Activated CD8-positive, alpha-beta memory T cell treated with anti-CD3 and anti-CD28 coated beads, Interleukin-2, amount 50 U/mL, for 4 hours (primary cell): ENCODE data around the gene NOX3.
"Not testable (repeated sequence)": the region's sequence is repeated elsewhere in the genome, so short reads cannot be mapped to it uniquely, and the experiment has no call there.

ENCODE experiments used
- DNase-seq: peaks from one replicate; pipeline ENCODE4 v3.0.0-alpha.2; 2020

Gene NOX3

GRCh38 chr6:155398221-155398620 is 57.4 kb downstream of the NOX3 start:
- DNase-seq, result no peak

GRCh38 chr6:155397172-155397705 is 58.4 kb downstream of the NOX3 start:
- no peak for DNase-seq

GRCh38 chr6:155396605-155397004 is 59.0 kb downstream of the NOX3 start:
- no peak for DNase-seq

DNA sequence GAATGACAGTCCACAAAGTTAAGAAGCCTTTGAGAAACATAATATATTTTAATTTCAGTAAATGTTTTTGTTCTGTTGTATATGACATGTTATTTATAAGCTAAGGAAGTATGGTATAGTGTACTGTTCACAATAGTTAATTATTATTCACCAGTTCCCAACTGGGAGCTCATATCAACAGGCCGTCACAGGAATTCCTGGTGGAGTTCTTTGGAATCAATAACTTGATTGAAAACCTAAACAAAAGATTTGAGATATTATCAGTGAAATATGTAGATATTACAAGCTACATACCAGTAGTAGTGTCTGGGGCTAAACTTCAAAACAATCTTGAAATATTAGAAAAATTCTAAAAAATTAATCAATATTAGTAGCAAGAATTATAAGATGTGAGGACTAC is 60.3 kb downstream of the NOX3 start:
- DNase-seq, result no peak

DNA sequence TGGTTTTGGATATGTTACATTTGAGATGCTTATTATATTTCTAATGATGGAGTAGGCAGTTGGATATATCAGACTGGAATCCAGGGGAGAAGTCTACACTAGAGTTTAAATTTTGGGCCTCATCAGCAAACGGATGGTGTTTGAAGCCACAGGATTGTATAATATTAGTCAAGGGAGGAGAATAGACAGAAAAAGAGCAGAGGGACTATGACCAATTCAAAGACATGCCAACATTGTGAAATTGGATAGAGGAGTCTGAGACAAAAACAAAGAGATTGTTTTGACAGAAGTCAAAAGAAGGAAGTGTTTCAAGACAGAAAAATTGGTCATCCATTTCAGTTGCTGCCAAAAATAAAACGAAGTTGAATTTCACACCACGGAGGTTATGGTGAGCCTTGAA is 66.5 kb downstream of the NOX3 start:
- DNase-seq, result no peak

- no peak for DNase-seq
Measured at GRCh38 chr6:155388591-155388990, 67.0 kb downstream of the NOX3 start.

DNA sequence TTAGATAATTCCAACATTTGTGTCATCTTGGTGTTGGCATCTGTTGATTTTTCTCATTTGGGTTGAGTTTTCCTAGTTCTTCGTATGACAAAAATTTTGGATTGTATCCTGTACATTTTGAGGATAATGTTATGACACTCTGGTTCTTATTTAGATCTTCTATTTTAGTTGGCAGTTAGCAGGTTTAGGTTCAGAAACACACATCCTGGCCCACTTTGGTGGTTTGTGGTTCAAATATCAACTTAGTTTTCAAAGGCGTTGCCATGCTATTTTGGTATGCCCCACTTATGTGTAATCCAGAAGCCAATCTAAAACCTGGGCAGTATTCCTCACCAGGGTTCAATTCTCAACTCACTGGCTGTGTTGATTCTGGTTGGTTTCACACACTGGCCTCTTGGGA is 68.2 kb downstream of the NOX3 start:
- no peak for DNase-seq

- no peak for DNase-seq
Measured at GRCh38 chr6:155384321-155384952, 71.2 kb downstream of the NOX3 start.

DNA sequence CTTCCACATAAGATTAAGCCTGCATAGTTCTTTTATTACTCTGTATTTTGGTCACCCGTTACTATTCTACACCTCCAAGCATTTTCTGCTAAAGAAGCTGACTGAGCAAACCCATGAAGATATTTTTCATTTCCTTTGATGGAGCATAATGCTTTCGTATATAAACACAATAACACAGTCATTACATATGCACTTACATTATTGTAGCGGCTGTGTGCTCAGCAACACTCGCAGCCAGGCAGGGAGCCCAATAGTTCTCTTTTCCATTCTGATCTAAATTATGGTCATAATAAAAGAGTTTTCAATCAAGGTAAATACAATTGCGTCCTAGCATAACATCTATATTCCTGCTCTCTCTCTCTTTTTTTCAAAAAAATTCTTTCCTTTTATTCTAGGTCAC is 71.7 kb downstream of the NOX3 start:
- DNase-seq, result no peak

GRCh38 chr6:155382338-155382685 is 73.3 kb downstream of the NOX3 start:
- DNase-seq, result no peak

DNA sequence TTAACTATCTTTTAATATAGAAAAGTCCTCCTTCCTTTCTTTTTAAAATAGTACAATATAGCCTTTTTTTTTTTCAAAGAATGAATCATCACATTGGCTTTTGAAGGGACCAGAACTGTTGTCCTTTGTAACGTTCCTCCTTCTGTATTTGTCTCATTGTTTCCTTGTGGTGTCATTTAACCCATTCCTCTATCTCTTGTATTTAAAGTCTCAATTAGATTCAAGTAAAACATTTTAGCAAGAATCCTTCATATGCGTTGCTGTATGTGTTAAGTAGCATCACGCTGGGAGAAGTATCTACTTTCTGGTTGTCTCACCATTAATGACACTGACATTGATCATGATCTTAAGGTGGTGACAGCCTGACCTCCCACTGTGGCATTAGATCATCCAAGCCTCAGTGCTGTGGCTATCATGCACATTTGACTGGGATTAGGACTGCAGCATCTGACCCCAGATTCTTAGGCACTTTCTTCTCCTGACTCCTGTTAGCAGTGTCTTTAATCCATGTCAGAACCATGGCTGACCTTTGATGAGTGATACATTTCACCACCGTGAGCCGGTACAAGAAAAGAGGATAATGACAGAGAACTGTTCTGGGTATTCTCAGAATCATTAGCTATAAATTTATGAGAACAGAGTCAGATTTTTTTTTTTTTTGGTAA is 73.8 kb downstream of the NOX3 start:
- no peak for DNase-seq

DNA sequence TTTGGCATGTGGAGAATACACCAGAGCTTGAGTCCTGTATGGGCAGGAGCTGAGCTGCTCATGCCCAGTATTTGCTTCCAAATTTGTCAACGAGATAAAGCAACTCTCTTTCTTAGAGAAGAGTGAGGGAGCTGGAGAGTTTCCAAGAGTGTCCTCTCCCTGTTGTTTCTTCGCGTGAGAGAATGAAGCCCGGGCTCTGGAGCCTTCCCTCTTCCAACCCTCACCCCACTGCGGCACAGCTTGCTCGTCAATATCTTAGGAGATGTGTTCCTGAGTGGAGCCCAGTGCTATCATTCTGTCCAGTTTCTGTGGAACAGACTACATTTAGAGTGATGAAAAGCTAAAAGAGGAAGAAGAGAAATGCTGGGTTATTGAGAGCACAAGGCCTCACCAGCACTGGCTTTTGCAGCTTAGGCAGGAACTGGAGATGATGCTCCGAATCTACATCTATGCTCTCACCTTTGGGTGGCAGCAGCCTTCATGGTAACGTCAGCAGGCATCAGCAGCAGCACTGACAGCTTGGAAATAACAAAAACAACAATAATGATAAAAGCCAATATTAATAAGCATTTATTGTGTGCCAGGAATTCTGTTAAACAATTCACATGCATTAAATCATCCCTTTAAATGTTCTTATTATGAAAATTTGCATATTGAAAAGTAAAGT is 74.8 kb downstream of the NOX3 start:
- no peak for DNase-seq

DNA sequence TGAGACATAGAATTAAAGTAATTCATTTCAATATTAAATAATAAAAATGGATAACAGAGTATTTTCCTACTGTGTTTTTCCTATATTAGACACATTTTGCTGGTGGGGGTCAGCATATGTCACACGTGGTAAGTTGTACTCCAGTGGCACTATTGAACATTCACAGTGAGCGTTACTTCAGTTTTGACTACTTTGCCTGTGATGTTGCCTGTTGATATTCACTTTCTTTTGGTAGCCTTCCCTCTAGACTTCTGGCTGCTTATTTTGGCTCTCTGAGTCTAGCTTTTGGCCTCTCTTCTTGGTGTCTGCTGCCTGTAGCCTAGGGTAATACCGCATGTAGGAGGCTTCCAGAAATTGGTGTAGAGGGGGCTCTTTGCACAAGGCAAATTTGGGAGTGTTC is 76.9 kb downstream of the NOX3 start:
- DNase-seq, result no peak

DNA sequence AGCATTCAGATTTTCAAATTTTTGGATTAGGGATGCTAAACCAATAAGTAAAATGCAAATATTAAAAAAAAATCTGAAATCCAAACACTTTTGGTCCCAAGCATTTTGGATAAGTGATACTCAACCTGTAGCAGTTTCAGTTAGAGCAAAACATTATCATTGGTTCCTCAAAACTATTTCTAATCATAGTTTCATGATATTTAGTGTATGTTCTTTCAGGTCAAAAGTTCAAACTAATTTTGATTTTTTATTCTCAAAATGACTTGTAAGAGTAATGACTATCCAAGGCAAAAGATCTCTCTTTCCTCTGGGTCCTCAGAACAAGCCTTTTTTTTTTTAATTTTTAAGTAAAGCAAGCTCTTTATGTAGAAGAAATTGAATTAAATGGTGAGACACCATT is 77.4 kb downstream of the NOX3 start:
- no peak for DNase-seq

- no peak for DNase-seq
Measured at GRCh38 chr6:155377061-155377460, 78.6 kb downstream of the NOX3 start.

DNA sequence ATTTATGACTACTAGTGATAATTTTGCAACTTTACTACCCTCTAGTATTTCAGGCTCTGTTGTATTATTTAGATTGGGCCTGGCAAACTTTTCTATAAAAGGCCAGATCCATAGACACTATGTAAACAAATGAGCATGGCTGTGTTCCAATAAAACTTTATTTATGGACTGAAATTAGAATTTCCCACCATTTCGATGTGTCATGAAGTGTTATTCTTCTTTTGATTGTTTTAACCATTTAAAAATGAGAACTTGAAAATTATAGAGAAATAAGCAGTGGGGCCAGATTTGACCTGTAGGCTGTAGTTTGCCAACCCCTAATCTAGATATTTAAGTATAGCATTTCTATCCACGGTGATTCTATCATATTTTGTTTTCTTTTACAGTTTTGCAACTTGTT is 79.8 kb downstream of the NOX3 start:
- DNase-seq, result no peak

DNA sequence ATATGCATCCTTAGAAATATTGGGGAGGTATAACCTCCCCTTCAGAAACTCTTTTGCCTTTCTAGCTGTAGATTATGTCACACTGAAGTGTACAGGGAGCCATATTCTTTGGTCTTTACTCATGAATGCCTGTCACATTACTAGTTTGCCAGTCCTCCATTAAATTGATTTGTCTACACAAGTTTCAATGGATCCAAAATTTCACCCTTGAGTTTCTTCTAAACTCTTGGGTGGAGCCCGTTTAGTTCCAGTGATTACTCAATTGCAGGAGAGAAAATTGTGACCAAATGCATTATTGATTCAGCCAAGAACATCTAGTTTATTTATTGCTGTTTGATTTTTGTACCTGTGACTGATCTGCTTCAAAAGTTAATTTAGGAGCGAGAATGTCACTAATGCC is 81.0 kb downstream of the NOX3 start:
- no peak for DNase-seq

GRCh38 chr6:155373276-155373675 is 82.4 kb downstream of the NOX3 start:
- no peak for DNase-seq

GRCh38 chr6:155372256-155372655 is 83.4 kb downstream of the NOX3 start:
- no peak for DNase-seq

DNA sequence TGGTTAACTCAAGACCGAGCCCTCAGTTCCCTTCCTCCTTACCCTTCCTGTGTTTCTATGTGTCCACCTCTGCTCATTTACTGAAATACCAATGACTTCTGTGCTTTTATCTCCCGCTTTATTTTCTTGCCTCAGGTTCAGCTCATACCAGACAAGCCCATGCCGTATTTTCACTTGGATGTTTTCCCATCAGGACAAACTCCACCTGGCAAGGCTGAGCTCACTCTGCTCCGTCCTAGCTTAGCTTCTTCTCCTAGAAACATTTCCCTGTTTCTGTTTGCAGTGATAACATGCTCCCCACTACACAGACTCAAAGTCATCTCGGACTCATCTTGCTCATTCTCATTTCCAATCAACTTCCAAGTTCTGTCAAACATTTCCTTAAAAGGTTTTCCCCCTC is 84.4 kb downstream of the NOX3 start:
- DNase-seq, result no peak

DNA sequence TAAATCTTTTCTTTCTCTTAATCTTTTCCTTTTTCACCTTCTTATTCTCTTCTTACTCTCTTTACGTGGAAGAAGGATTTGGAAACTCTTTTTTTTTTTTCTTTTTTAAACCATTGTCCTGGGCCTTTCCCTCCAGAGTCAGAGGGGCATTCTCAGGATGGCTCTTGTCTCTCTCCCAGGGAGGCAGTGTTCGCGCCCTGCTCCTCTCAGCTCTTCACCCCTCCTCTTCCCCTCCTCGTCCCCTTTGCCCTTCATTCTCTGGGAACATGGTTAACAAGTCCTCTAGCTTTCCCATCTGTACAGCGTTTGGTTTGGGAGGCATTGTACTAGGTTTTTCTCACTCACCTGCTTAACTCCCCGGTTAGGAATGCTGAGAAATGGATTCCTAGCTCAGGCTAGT is 89.3 kb downstream of the NOX3 start:
- DNase-seq, result no peak

DNA sequence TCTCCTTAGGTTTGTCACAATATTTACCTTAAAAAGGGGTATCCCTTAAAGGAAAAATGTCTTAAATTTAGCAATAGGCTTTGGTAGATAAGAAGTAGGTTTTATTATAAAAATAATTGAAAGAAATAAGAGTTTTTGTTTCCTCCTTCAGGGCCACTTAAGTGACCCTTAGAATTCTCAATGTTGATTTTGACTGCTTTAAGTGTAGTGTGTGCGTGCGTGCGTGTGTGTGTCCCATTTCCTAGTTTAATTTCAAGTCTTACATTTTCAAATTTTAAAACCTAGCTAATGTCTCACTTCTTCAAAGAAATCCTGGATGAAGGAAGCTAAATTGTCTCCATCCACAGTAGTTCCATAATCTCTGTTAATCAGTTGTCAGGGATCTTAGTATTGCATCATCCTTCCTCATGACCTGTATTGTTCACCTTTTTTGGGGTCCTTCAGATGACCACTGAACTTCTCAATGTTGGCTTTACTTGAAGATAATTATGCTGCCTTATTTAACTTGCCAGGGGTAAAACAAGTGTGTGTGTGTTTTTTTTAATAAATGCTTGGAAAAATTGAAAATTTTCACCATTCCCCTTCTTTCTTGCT is 90.7 kb downstream of the NOX3 start:
- DNase-seq, result no peak

GRCh38 chr6:155364021-155364420 is 91.6 kb downstream of the NOX3 start:
- not testable (repeated sequence) for DNase-seq
